Type B pancreatic cell (in vitro differentiated cells): ENCODE measurements around the gene C16orf96. TPM values are rescaled to one million over a fixed set of nuclear protein-coding genes. Genes with fewer than 3 reads are reported as not detected.

Experiments used
- DNase-seq: peaks from one replicate; pipeline ENCODE4 v3.0.0; 2021; ENCODE audit warnings: mixed read lengths; ENCODE audit not compliant: unreplicated experiment; ENCODE audit errors: extremely low spot score
- H3K27ac Mint-ChIP-seq: 2 replicates; pipeline ENCODE4 v1.8.0; 2021; ENCODE audit warnings: mild to moderate bottlenecking, mixed read lengths
- H3K27me3 Mint-ChIP-seq: 2 replicates; pipeline ENCODE4 v1.8.0; 2021; ENCODE audit warnings: mixed read lengths
- H3K36me3 Mint-ChIP-seq: 2 replicates; pipeline ENCODE4 v1.8.0; 2021; ENCODE audit warnings: mixed read lengths
- H3K4me1 Mint-ChIP-seq: one replicate; pipeline ENCODE4 v1.8.0; 2021; ENCODE audit warnings: mixed read lengths; ENCODE audit not compliant: unreplicated experiment
- H3K4me3 Mint-ChIP-seq: 2 replicates; pipeline ENCODE4 v1.8.0; 2021; ENCODE audit warnings: mild to moderate bottlenecking, mixed read lengths
- H3K9me3 Mint-ChIP-seq: 2 replicates; pipeline ENCODE4 v1.8.0; 2021; ENCODE audit warnings: mixed read lengths
- CTCF ChIP-seq: fragments of 200-600 bp; sonication (generic); conservative IDR thresholded peaks from 2 replicates; pipeline ENCODE4 v1.5.0; 2021; ENCODE audit warnings: antibody characterized with exemption, mild to moderate bottlenecking
- total RNA-seq: library from RNA; stranded (reverse); gene quantifications from 2 replicates; pipeline ENCODE4 v1.2.1, GENCODE V29; 2021; ENCODE audit warnings: low replicate concordance

The C16orf96 gene
- total RNA-seq, 1 donor from 2014 or later = 0.43 TPM

- peak overlapping the region; percentile 56 for H3K27ac Mint-ChIP-seq
- no peak overlapping the region for H3K4me3 Mint-ChIP-seq
- TF ChIP-seq CTCF = no peak
- H3K4me1 Mint-ChIP-seq = peaks cover 4% of the 10 kb centered on the region
- no peaks in the 10 kb centered on the region for H3K27me3 Mint-ChIP-seq
- H3K36me3 Mint-ChIP-seq = peaks cover 4% of the 10 kb centered on the region
- DNase-seq = no peak
- no peaks in the 10 kb centered on the region for H3K9me3 Mint-ChIP-seq
Observed at GRCh38 chr16:4603624-4604170, 47.6 kb downstream of the C16orf96 start.

- peaks cover 4% of the 10 kb centered on the region for H3K36me3 Mint-ChIP-seq
- peaks cover 4% of the 10 kb centered on the region for H3K4me1 Mint-ChIP-seq
- no peak overlapping the region for H3K4me3 Mint-ChIP-seq
- H3K27ac Mint-ChIP-seq = peak overlapping the region; percentile 66
- H3K27me3 Mint-ChIP-seq = no peaks in the 10 kb centered on the region
- no peaks in the 10 kb centered on the region for H3K9me3 Mint-ChIP-seq
- DNase-seq = no peak
- no peak for TF ChIP-seq CTCF
Observed at GRCh38 chr16:4604401-4604800, 48.3 kb downstream of the C16orf96 start.

- Mint-ChIP-seq H3K27ac (peak overlapping the region; percentile 88), H3K4me3 (peak overlapping the region; percentile 25)
Observed at GRCh38 chr16:4606354-4606753, 50.2 kb downstream of the C16orf96 start.

GRCh38 chr16:4607841-4608703 is 51.9 kb downstream of the C16orf96 start:
- no peaks in the 10 kb centered on the region for H3K4me1 Mint-ChIP-seq
- no peak for DNase-seq
- no peaks in the 10 kb centered on the region for H3K27me3 Mint-ChIP-seq
- peak overlapping the region; percentile 16 for H3K27ac Mint-ChIP-seq
- TF ChIP-seq CTCF = no peak
- H3K9me3 Mint-ChIP-seq = no peaks in the 10 kb centered on the region
- H3K36me3 Mint-ChIP-seq = peaks cover 4% of the 10 kb centered on the region
- no peak overlapping the region for H3K4me3 Mint-ChIP-seq

More at GRCh38 chr16:4606354-4606753, 50.2 kb downstream of the C16orf96 start:
- no peak for TF ChIP-seq CTCF
- H3K4me1 Mint-ChIP-seq = peaks cover 3% of the 10 kb centered on the region
- no peak for DNase-seq
- H3K36me3 Mint-ChIP-seq = peaks cover 4% of the 10 kb centered on the region
- H3K27me3 Mint-ChIP-seq = no peaks in the 10 kb centered on the region
- H3K9me3 Mint-ChIP-seq = no peaks in the 10 kb centered on the region

- no peak for DNase-seq
- Mint-ChIP-seq H3K4me3 (no peak overlapping the region), H3K9me3 (no peaks in the 10 kb centered on the region), H3K27ac (no peak overlapping the region), H3K27me3 (no peaks in the 10 kb centered on the region), H3K36me3 (peaks cover 4% of the 10 kb centered on the region), H3K4me1 (no peaks in the 10 kb centered on the region)
- TF ChIP-seq CTCF = no peak
Observed at GRCh38 chr16:4608704-4608980, 52.5 kb downstream of the C16orf96 start.
